Osteocyte (in vitro differentiated cells): ENCODE results near the gene ADAMTS20. TPM values are rescaled to one million over a fixed set of nuclear protein-coding genes. Genes with fewer than 3 reads are reported as not detected.
"Not testable (repeated sequence)": the region's sequence is repeated elsewhere in the genome, so short reads cannot be mapped to it uniquely, and the experiment has no call there.

Experiments
- DNase-seq: peaks from one replicate; pipeline ENCODE4 v3.0.0; 2021; ENCODE audit warnings: mixed read lengths; ENCODE audit not compliant: unreplicated experiment; ENCODE audit errors: extremely low spot score
- H3K27ac Mint-ChIP-seq: one replicate; pipeline ENCODE4 v1.8.0; 2021; ENCODE audit warnings: mild to moderate bottlenecking, mixed read lengths; ENCODE audit not compliant: unreplicated experiment
- H3K27me3 Mint-ChIP-seq: one replicate; pipeline ENCODE4 v1.8.0; 2021; ENCODE audit warnings: mixed read lengths; ENCODE audit not compliant: unreplicated experiment
- H3K36me3 Mint-ChIP-seq: one replicate; pipeline ENCODE4 v1.8.0; 2021; ENCODE audit warnings: mixed read lengths; ENCODE audit not compliant: unreplicated experiment
- H3K4me1 Mint-ChIP-seq: one replicate; pipeline ENCODE4 v1.8.0; 2021; ENCODE audit warnings: mixed read lengths; ENCODE audit not compliant: unreplicated experiment
- H3K4me3 Mint-ChIP-seq: one replicate; pipeline ENCODE4 v1.8.0; 2021; ENCODE audit warnings: mild to moderate bottlenecking, moderate library complexity, mixed read lengths; ENCODE audit not compliant: unreplicated experiment
- H3K9me3 Mint-ChIP-seq: one replicate; pipeline ENCODE4 v1.8.0; 2021; ENCODE audit warnings: mixed read lengths; ENCODE audit not compliant: unreplicated experiment
- total RNA-seq: library from RNA; stranded (reverse); gene quantifications from 2 replicates; pipeline ENCODE4 v1.2.1, GENCODE V29; 2021
- TF ChIP-seq, protein P1 (sequence below): fragments of 200-600 bp; sonication (generic); IDR thresholded peaks from 2 replicates; pipeline ENCODE4 v1.5.0; 2021; ENCODE audit warnings: antibody characterized with exemption, mild to moderate bottlenecking, moderate library complexity

Gene ADAMTS20
- total RNA-seq, 1 donor from 2014 or later: not detected

DNA sequence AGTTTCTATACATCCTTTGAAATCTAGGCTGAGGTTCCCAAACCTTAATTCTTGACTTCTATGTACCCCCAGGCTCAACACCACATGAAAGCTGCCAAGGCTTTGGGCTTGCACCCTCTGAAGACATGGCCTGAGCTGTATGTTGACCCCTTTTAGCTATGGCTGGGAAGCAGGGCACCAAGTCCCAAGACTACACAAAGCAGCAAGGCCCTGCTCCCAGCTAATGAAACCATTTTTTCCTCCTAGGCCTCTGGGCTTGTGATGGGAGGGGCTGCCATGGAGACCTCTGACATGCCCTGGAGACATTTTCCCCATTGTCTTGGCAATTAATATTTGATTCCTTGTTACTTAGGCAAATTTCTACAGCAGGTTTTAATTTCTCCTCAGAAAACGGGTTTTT lies 207.0 kb downstream of the ADAMTS20 start:
- no peaks in the 10 kb centered on the region for H3K36me3 Mint-ChIP-seq
- no peak for DNase-seq
- H3K27me3 Mint-ChIP-seq: peaks cover 22% of the 10 kb centered on the region
- TF ChIP-seq, protein P1, sequence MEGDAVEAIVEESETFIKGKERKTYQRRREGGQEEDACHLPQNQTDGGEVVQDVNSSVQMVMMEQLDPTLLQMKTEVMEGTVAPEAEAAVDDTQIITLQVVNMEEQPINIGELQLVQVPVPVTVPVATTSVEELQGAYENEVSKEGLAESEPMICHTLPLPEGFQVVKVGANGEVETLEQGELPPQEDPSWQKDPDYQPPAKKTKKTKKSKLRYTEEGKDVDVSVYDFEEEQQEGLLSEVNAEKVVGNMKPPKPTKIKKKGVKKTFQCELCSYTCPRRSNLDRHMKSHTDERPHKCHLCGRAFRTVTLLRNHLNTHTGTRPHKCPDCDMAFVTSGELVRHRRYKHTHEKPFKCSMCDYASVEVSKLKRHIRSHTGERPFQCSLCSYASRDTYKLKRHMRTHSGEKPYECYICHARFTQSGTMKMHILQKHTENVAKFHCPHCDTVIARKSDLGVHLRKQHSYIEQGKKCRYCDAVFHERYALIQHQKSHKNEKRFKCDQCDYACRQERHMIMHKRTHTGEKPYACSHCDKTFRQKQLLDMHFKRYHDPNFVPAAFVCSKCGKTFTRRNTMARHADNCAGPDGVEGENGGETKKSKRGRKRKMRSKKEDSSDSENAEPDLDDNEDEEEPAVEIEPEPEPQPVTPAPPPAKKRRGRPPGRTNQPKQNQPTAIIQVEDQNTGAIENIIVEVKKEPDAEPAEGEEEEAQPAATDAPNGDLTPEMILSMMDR: no peak
- H3K9me3 Mint-ChIP-seq: no peaks in the 10 kb centered on the region
- peaks cover 20% of the 10 kb centered on the region for H3K4me1 Mint-ChIP-seq
- H3K27ac Mint-ChIP-seq: no peak overlapping the region
- H3K4me3 Mint-ChIP-seq: no peak overlapping the region

GRCh38 chr12:43341785-43342313 lies 210.2 kb downstream of the ADAMTS20 start:
- H3K27me3 Mint-ChIP-seq, H3K4me3 Mint-ChIP-seq, DNase-seq, H3K36me3 Mint-ChIP-seq, H3K9me3 Mint-ChIP-seq, H3K27ac Mint-ChIP-seq: not testable (repeated sequence)
- H3K4me1 Mint-ChIP-seq: peaks cover 29% of the 10 kb centered on the region

DNA sequence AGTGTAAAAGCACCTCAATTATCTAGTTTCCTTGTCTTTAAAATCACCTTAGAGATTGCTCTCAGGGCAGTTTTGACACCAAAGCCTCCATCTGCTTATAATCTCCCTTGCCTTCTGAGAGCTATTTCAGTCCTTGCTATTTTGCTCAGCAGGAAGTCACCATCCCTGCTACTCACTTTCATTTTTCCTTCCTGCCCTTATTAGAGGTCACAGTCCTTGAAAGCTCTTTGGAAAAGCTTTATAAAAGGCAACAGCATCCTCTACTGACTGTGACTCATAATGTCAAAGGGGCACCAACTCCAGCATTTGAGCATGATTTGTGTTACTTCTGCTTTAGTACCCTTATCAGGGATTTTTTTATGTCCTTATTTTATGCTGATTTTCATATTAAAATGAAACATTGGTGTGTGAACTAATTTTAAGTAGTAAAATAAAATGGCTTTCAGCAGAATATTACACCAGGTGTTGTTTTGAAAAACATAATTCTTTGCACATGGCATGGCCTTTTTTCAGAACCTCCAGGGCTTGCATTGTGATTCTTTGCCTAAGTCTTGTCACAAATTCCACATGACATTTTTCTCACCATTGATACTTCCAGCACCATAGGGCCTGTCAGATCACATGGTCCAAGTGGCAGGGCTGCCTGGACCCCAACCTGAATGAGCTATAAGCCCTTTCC lies 213.0 kb downstream of the ADAMTS20 start:
- TF ChIP-seq, protein P1: peak; percentile 72
- Mint-ChIP-seq H3K27ac (peak overlapping the region; percentile 24), H3K4me1 (peaks cover 22% of the 10 kb centered on the region), H3K36me3 (no peaks in the 10 kb centered on the region), H3K9me3 (no peaks in the 10 kb centered on the region), H3K27me3 (peaks cover 15% of the 10 kb centered on the region), H3K4me3 (no peak overlapping the region)
- no peak for DNase-seq

- Mint-ChIP-seq H3K9me3 (no peaks in the 10 kb centered on the region), H3K4me3 (no peak overlapping the region), H3K4me1 (peaks cover 24% of the 10 kb centered on the region), H3K27ac (no peak overlapping the region), H3K36me3 (no peaks in the 10 kb centered on the region), H3K27me3 (peaks cover 15% of the 10 kb centered on the region)
- TF ChIP-seq, protein P1: no peak
- DNase-seq: no peak
These were observed 214.2 kb downstream of the ADAMTS20 start for GRCh38 chr12:43337571-43338444.

- peaks cover 15% of the 10 kb centered on the region for H3K27me3 Mint-ChIP-seq
- H3K36me3 Mint-ChIP-seq: no peaks in the 10 kb centered on the region
- peaks cover 24% of the 10 kb centered on the region for H3K4me1 Mint-ChIP-seq
- no peaks in the 10 kb centered on the region for H3K9me3 Mint-ChIP-seq
- H3K4me3 Mint-ChIP-seq: no peak overlapping the region
- DNase-seq: no peak
- no peak overlapping the region for H3K27ac Mint-ChIP-seq
- TF ChIP-seq, protein P1: peak; percentile 72
These were observed 214.9 kb downstream of the ADAMTS20 start for GRCh38 chr12:43336962-43337555.
